ENCODE measurements around the gene TRPC3.

GRCh38 chr4:121860121-121860520 lies 91.7 kb downstream of the TRPC3 start:
- no peak for TF ChIP-seq CTCF (IDR thresholded peaks at IDR 0.05)
- TF ChIP-seq EZH2 (IDR thresholded peaks at IDR 0.05), result no peak
